K562 (cell line): Measurements from ENCODE around the gene DBH. TPM values are rescaled to one million over a fixed set of nuclear protein-coding genes. Genes with fewer than 3 reads are reported as not detected.

Source experiments
- ATAC-seq: fragments of 200-7000 bp; cut with Tn5 transposase; 3 replicates; pipeline ENCODE4 v1.9.1; 2020; ENCODE audit warnings: moderate library complexity
- BruUV-seq: library from RNA; stranded (reverse); fragments of 400-500 nt; replicated peaks from 2 replicates; lab custom pipeline; 2021; lab: Mats Ljungman, UMichigan
- CTCF ChIA-PET: fragments of 300-600 bp; formaldehyde crosslinking; extraction: SDS; loops from one replicate; lab custom pipeline; 2021; ENCODE audit warnings: low intra/inter-chr PET ratio; lab: Yijun Ruan, JAX
- POLR2A ChIA-PET: fragments of 300-600, 350-650 bp; sonication (Branson Sonifier 250); formaldehyde crosslinking; extraction: SDS; loops from one replicate; lab custom pipeline; 2021; ENCODE audit warnings: antibody characterized with exemption, inconsistent platforms; lab: Yijun Ruan, JAX
- DNase-seq, 4 experiments: peaks; one replicate each; pipeline versions ENCODE4 v3.0.0 to v3.0.0-alpha.2; 2011 to 2018; ENCODE audit warnings: low spot score in 3 of 4, mixed read lengths in 3 of 4; ENCODE audit errors: extremely low read depth in 1 of 4
- FAIRE-seq: peaks from 2 replicates; lab custom pipeline; 2011; peaks lifted over from hg19 to GRCh38; lab: Jason Lieb, UNC
- H2AFZ ChIP-seq: 2 replicates; pipeline ENCODE4 v1.6.0; 2011; ENCODE audit warnings: low read depth, low read length, control low read depth, inconsistent platforms
- H3K27ac ChIP-seq: fragments of 200-600 bp; 3 replicates; pipeline ENCODE4 v1.8.0; 2011; ENCODE audit warnings: low read depth, mild to moderate bottlenecking, control low read depth, inconsistent platforms, low read length, moderate library complexity, mixed read lengths; ENCODE audit errors: extremely low read depth
- H3K27me3 ChIP-seq, 2 experiments: fragments of 300-600 bp in 1 of 2; 2 replicates in 1 of 2; 3 replicates in 1 of 2; pipeline versions ENCODE4 v1.6.0 to v1.8.0; 2011; ENCODE audit warnings: inconsistent platforms in 2 of 2, low read length in 2 of 2, mild to moderate bottlenecking in 1 of 2, mixed read lengths in 1 of 2, moderate library complexity in 1 of 2; ENCODE audit not compliant: control insufficient read depth in 2 of 2, insufficient read depth in 2 of 2
- H3K36me3 ChIP-seq: fragments of 300-600 bp; 3 replicates; pipeline ENCODE4 v1.8.0; 2011; ENCODE audit warnings: mild to moderate bottlenecking, low read length, inconsistent platforms; ENCODE audit not compliant: control insufficient read depth, insufficient read depth
- H3K4me1 ChIP-seq, 2 experiments: fragments of 200-600 bp in 1 of 2; replicated peaks in 1 of 2; 2 replicates in 1 of 2; 3 replicates in 1 of 2; pipeline versions ENCODE4 v1.5.1 to v1.8.0; 2011; ENCODE audit warnings: inconsistent platforms in 2 of 2, low read length in 2 of 2, mild to moderate bottlenecking in 1 of 2, mixed read lengths in 1 of 2, moderate library complexity in 1 of 2; ENCODE audit not compliant: control insufficient read depth in 2 of 2, insufficient read depth in 2 of 2
- H3K4me2 ChIP-seq: 2 replicates; pipeline ENCODE4 v1.6.1; 2011; ENCODE audit warnings: low read length, control low read depth, inconsistent platforms, mixed read lengths; ENCODE audit not compliant: insufficient read depth
- H3K4me3 ChIP-seq: fragments of 200-600 bp; sonication (generic), shearing (Covaris generic); 2 replicates; pipeline ENCODE4 v1.5.1; 2016; ENCODE audit warnings: control low read depth, inconsistent platforms
- H3K79me2 ChIP-seq: fragments of 200-600 bp; 3 replicates; pipeline ENCODE4 v1.8.0; 2011; ENCODE audit warnings: low read length, inconsistent platforms; ENCODE audit not compliant: control insufficient read depth, insufficient read depth
- H3K9ac ChIP-seq, 2 experiments: 2 replicates each; pipeline versions ENCODE4 v1.6.0 to v1.6.1; 2011; ENCODE audit warnings: low read depth in 2 of 2, low read length in 2 of 2, control low read depth in 1 of 2, inconsistent platforms in 1 of 2, mild to moderate bottlenecking in 1 of 2, mixed read lengths in 1 of 2; ENCODE audit not compliant: insufficient read depth in 1 of 2
- H3K9me1 ChIP-seq: one replicate; pipeline ENCODE4 v1.6.0; 2011; ENCODE audit warnings: inconsistent platforms, mild to moderate bottlenecking, low read length, moderate library complexity; ENCODE audit not compliant: control insufficient read depth, insufficient read depth
- H3K9me3 ChIP-seq: replicated peaks from 2 replicates; pipeline ENCODE4 v1.5.1; 2011; ENCODE audit warnings: low read depth, low read length, inconsistent platforms; ENCODE audit not compliant: control insufficient read depth, insufficient read depth
- H4K20me1 ChIP-seq: replicated peaks from 2 replicates; pipeline ENCODE4 v1.6.1; 2011; ENCODE audit warnings: low read length, inconsistent platforms, mixed read lengths; ENCODE audit not compliant: control insufficient read depth, insufficient read depth
- ZNF444 ChIP-seq: fragments of 250-450 bp; sonication (Bioruptor Pico); IDR thresholded peaks from 2 replicates; pipeline ENCODE4 v1.4.0; 2020; ENCODE audit warnings: mild to moderate bottlenecking, moderate library complexity
- WGBS: fragments of 100-300 bp; shearing (Covaris generic); methylation state at CpG from one replicate; pipeline ENCODE4 v1.1.6; 2016; ENCODE audit warnings: low coverage, mixed read lengths; ENCODE audit not compliant: insufficient coverage; ENCODE audit errors: missing lambda C conversion rate; 5-methylcytosine and 5-hydroxymethylcytosine counted together
- in situ Hi-C: fragments of 300-500 bp; cut with MboI; formaldehyde crosslinking; loops from 4 replicates; pipeline ENCODE4 v1.15.0; 2018; ENCODE audit warnings: inconsistent platforms, mixed read lengths
- intact Hi-C: fragments of 100-400 bp; cut with micrococcal nuclease; formaldehyde crosslinking; loops from 2 replicates; pipeline ENCODE4 v1.14.2; 2022
- polyA plus RNA-seq, 8 experiments: library from polyadenylated mRNA; depleted of rRNA in 4 of 8; stranded (reverse) in 5 of 8; unstranded in 3 of 8; fragments of >200 nt; fragmentation: Nextera tagmentation in 2 of 8; fragmentation: Illumina TruSeq in 1 of 8; extraction: Ambion mirVana in 2 of 8; extraction: Trizol in 1 of 8; gene quantifications; 2 replicates each; pipeline versions ENCODE4 v1.2.1 to v1.2.3, GENCODE V29; 2011 to 2014; ENCODE audit warnings: inconsistent platforms in 1 of 8, missing spikeins in 1 of 8
- total RNA-seq, 7 experiments: library from RNA; depleted of rRNA in 6 of 7; stranded (reverse); fragments of >200 nt in 6 of 7; fragmentation: Illumina TruSeq in 2 of 7; extraction: Trizol in 2 of 7; gene quantifications; 2 replicates each; pipeline versions ENCODE4 v1.2.1 to v1.2.3, GENCODE V29; 2011 to 2021; ENCODE audit warnings: low replicate concordance in 1 of 7
- TF ChIP-seq, protein P1 (sequence below): sonication (generic); formaldehyde crosslinking; IDR thresholded peaks from 2 replicates; pipeline ENCODE4 v1.8.0; 2022; ENCODE audit warnings: missing genetic modification reagents, mild to moderate bottlenecking, moderate library complexity, borderline replicate concordance

Gene DBH
- total and polyA plus RNA-seq, 9 of the 15 experiments (the other 6 are each of a cell fraction or from before 2014, with no cell fraction given): not detected

GRCh38 chr9:133657120-133657661 lies 21.0 kb downstream of the DBH start:
- CTCF ChIA-PET: no interaction called here
- Histone ChIP-seq H3K27me3 (peaks cover 30 to 89% of the 10 kb centered on the region in 2 experiments; a peak in 4 of 5 replicates), H3K36me3 (no peaks in the 10 kb centered on the region), H3K9me1 (no peaks in the 10 kb centered on the region), H3K79me2 (no peaks in the 10 kb centered on the region), H3K4me1 (peaks cover 0 to 13% of the 10 kb centered on the region in 2 experiments; a peak in 2 of 5 replicates), H3K9me3 (no peaks in the 10 kb centered on the region), H3K4me3 (no peak overlapping the region), H3K4me2 (no peak overlapping the region), H3K27ac (no peak overlapping the region), H4K20me1 (peaks cover 34% of the 10 kb centered on the region), H3K9ac (no peak overlapping the region), H2AFZ (no peak overlapping the region)
- no TSS peak for BruUV-seq
- 8% methylated on average over 12 of the region's 13 CpGs for WGBS
- no peak for DNase-seq
- TF ChIP-seq, protein P1, sequence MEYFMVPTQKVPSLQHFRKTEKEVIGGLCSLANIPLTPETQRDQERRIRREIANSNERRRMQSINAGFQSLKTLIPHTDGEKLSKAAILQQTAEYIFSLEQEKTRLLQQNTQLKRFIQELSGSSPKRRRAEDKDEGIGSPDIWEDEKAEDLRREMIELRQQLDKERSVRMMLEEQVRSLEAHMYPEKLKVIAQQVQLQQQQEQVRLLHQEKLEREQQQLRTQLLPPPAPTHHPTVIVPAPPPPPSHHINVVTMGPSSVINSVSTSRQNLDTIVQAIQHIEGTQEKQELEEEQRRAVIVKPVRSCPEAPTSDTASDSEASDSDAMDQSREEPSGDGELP (CRISPR knock-in tag): no peak
- no peak for TF ChIP-seq ZNF444
- no peak for FAIRE-seq
- POLR2A ChIA-PET: no interaction called here
- ATAC-seq: no peak
- in situ Hi-C loops: no loop called here
- intact Hi-C loops: no loop called here
